ENCODE results near the gene TMEM171. TPM values are rescaled to one million over a fixed set of nuclear protein-coding genes. Genes with fewer than 3 reads are reported as not detected.

The TMEM171 gene
- total and polyA plus RNA-seq, 2 of the 4 experiments (the other 2 are of a cell fraction): 3.0 to 5.1 TPM

DNA sequence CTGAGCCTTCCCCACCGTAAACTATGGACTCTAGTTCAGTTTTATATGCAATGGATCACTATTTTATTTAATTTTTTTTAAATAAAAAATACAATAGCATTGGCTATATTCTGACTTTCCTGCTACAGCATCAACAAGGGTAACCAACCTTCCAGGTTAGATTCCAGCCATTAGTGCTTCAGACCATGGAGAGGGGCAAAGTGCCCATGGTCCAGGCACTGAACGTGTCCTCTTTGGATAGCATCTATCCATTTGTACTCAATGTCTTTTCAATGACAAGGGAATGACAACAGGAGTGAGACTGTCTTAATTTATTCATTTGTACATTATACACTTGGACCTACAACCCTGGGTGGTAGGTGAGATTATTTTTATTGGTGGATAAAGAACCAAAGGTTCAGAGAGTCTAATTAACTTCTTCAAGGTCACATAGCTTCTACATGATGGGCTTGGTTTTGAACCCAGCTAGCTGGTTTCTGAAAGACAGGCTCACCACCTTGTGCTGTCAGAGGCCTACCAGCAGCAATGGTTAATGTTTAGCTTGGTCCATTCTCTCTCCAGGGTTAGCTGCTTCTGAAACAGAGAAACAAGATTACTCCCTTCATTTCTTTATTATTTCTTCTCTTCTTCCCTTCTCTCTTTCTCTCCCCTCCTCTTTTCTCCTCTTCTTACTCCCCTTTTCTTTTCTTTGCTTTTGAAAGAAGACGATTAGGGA lies 11.5 kb downstream of the TMEM171 start:
- H4K91ac ChIP-seq (ENCODE audit: insufficient read depth, low read depth, low read length): no peak overlapping the region
- H2AK5ac ChIP-seq (ENCODE audit: low read depth, low read length): no peak overlapping the region
- TF ChIP-seq BHLHE40 (IDR thresholded peaks at IDR 0.05; ENCODE audit: low read depth, low read length): no peak
- TF ChIP-seq, protein P1, sequence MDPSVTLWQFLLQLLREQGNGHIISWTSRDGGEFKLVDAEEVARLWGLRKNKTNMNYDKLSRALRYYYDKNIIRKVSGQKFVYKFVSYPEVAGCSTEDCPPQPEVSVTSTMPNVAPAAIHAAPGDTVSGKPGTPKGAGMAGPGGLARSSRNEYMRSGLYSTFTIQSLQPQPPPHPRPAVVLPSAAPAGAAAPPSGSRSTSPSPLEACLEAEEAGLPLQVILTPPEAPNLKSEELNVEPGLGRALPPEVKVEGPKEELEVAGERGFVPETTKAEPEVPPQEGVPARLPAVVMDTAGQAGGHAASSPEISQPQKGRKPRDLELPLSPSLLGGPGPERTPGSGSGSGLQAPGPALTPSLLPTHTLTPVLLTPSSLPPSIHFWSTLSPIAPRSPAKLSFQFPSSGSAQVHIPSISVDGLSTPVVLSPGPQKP (IDR thresholded peaks at IDR 0.05; ENCODE audit: borderline replicate concordance, low read depth, low read length): no peak
- no peak for TF ChIP-seq RFX5 (IDR thresholded peaks at IDR 0.05; ENCODE audit: low read depth, low read length)
- TF ChIP-seq FOS (IDR thresholded peaks at IDR 0.05; ENCODE audit: low read depth, low read length): no peak
- TF ChIP-seq MXI1 (IDR thresholded peaks at IDR 0.05; ENCODE audit: borderline replicate concordance, low read depth, low read length): no peak
- no peak for TF ChIP-seq CEBPB (IDR thresholded peaks at IDR 0.05; ENCODE audit: low read depth, low read length)
- TF ChIP-seq POLR2A (IDR thresholded peaks at IDR 0.05; ENCODE audit: low read depth, low read length): no peak
- no peak for TF ChIP-seq RAD21 (IDR thresholded peaks at IDR 0.05; ENCODE audit: low read length)
- TF ChIP-seq, protein P2, sequence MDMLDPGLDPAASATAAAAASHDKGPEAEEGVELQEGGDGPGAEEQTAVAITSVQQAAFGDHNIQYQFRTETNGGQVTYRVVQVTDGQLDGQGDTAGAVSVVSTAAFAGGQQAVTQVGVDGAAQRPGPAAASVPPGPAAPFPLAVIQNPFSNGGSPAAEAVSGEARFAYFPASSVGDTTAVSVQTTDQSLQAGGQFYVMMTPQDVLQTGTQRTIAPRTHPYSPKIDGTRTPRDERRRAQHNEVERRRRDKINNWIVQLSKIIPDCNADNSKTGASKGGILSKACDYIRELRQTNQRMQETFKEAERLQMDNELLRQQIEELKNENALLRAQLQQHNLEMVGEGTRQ (IDR thresholded peaks at IDR 0.05; ENCODE audit: low read depth, low read length): no peak
- TF ChIP-seq RCOR1 (IDR thresholded peaks at IDR 0.05; ENCODE audit: insufficient replicate concordance, low read length): no peak
- TF ChIP-seq MAFK (IDR thresholded peaks at IDR 0.05; ENCODE audit: low read depth, low read length): no peak
- no peak for TF ChIP-seq SMC3 (IDR thresholded peaks at IDR 0.05; ENCODE audit: low read depth, low read length)
- TF ChIP-seq CHD1 (IDR thresholded peaks at IDR 0.05; ENCODE audit: low read depth, low read length): no peak
- TF ChIP-seq, protein P3, sequence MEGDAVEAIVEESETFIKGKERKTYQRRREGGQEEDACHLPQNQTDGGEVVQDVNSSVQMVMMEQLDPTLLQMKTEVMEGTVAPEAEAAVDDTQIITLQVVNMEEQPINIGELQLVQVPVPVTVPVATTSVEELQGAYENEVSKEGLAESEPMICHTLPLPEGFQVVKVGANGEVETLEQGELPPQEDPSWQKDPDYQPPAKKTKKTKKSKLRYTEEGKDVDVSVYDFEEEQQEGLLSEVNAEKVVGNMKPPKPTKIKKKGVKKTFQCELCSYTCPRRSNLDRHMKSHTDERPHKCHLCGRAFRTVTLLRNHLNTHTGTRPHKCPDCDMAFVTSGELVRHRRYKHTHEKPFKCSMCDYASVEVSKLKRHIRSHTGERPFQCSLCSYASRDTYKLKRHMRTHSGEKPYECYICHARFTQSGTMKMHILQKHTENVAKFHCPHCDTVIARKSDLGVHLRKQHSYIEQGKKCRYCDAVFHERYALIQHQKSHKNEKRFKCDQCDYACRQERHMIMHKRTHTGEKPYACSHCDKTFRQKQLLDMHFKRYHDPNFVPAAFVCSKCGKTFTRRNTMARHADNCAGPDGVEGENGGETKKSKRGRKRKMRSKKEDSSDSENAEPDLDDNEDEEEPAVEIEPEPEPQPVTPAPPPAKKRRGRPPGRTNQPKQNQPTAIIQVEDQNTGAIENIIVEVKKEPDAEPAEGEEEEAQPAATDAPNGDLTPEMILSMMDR (conservative IDR thresholded peaks at IDR 0.05; ENCODE audit: low read depth, low read length): no peak
- TF ChIP-seq MAZ (IDR thresholded peaks at IDR 0.05; ENCODE audit: borderline replicate concordance, low read depth, low read length): no peak
- no peaks in the 10 kb centered on the region for H3K36me3 ChIP-seq (ENCODE audit: control insufficient read depth, insufficient read depth, low read length)
- H3K9me3 ChIP-seq (ENCODE audit: control insufficient read depth, insufficient read depth, low read length): no peaks in the 10 kb centered on the region
- H3K4me3 ChIP-seq (ENCODE audit: insufficient read depth, low read depth, low read length): no peak overlapping the region
- H3K4ac ChIP-seq (ENCODE audit: low read depth, low read length): no peak overlapping the region
- H3K14ac ChIP-seq (replicated peaks; ENCODE audit: low read depth, low read length): no peak overlapping the region
- no peak overlapping the region for H4K5ac ChIP-seq (ENCODE audit: low read depth, low read length)
- no peak overlapping the region for H3K4me2 ChIP-seq (ENCODE audit: low read depth, low read length)
- dilution Hi-C loops (cut with HindIII; ENCODE audit: low sequenced_read_pairs, unreplicated experiment) (no loop called here), in situ Hi-C loops (cut with MboI; ENCODE audit: low sequenced_read_pairs) (no loop called here), intact Hi-C loops (cut with micrococcal nuclease) (no loop called here)
- H4K8ac ChIP-seq (ENCODE audit: low read depth in 2 of 2, low read length in 2 of 2): no peak overlapping the region
- no peak overlapping the region for H2BK20ac ChIP-seq (ENCODE audit: low read depth, low read length)
- no peak overlapping the region for H2BK5ac ChIP-seq (ENCODE audit: low read depth, low read length, poor library complexity, severe bottlenecking)
- no peak overlapping the region for H3K27ac ChIP-seq (ENCODE audit: insufficient read depth, low read length)
- no peak overlapping the region for H2BK15ac ChIP-seq (ENCODE audit: low read depth, low read length)
- POLR2A ChIA-PET (ENCODE audit: unreplicated experiment): no interaction called here
- H3K4me1 ChIP-seq (ENCODE audit: control insufficient read depth, insufficient read depth, low read length): peaks cover 6% of the 10 kb centered on the region
- no peaks in the 10 kb centered on the region for H3K79me1 ChIP-seq (ENCODE audit: low read depth in 1 of 2, low read length in 2 of 2)
- CTCF ChIA-PET: no interaction called here
- H2AFZ ChIP-seq (replicated peaks; ENCODE audit: low read length, poor library complexity): no peak overlapping the region
- H3K9me1 ChIP-seq (ENCODE audit: insufficient read depth, low read length): peaks cover 5% of the 10 kb centered on the region; the same call in 1 of the 2 replicates
- ATAC-seq (ENCODE audit: low read depth) (no peak), DNase-seq (no peak)
- WGBS, 2 experiments (ENCODE audit: extremely low coverage in 2 of 2, insufficient read length in 1 of 2): no CpG with 5 or more reads among the region's 3 CpGs
- no peak overlapping the region for H3K23ac ChIP-seq (ENCODE audit: low read depth, low read length)
- no TSS peak for BruUV-seq (replicated peaks)
- no peak overlapping the region for H2AK9ac ChIP-seq (replicated peaks; ENCODE audit: low read depth, low read length, poor library complexity)
- H3K56ac ChIP-seq (ENCODE audit: extremely low read depth, insufficient read depth, low read length): no peak overlapping the region
- H4K20me1 ChIP-seq (ENCODE audit: insufficient read depth, low read length): no peaks in the 10 kb centered on the region
- H3K27me3 ChIP-seq (ENCODE audit: control insufficient read depth, insufficient read depth, low read length): peaks cover 1% of the 10 kb centered on the region; the same call in 1 of the 2 replicates
- H2BK120ac ChIP-seq (ENCODE audit: low read depth, low read length): no peak overlapping the region
- H3K9ac ChIP-seq (ENCODE audit: low read depth, low read length): no peak overlapping the region
- H3K18ac ChIP-seq (ENCODE audit: low read depth, low read length): no peak overlapping the region
